Pancreas (tissue), 10 donors: ENCODE measurements around the gene WWOX. TPM values are rescaled to one million over a fixed set of nuclear protein-coding genes. Genes with fewer than 3 reads are reported as not detected.

ENCODE experiments used
- ATAC-seq, 4 donors: fragments of 200-7000 bp; cut with Tn5 transposase; one replicate each; pipeline versions ENCODE4 v1.8.0 to v1.9.1; 2020; ENCODE audit warnings: mild to moderate bottlenecking in 4 of 4, moderate library complexity in 4 of 4
- DNase-seq, 6 donors: peaks; one replicate each; pipeline ENCODE4 v3.0.0-alpha.2; 2020
- FAIRE-seq: peaks from 2 replicates; lab custom pipeline; 2012; peaks lifted over from hg19 to GRCh38; lab: Jason Lieb, UNC
- H3K27ac ChIP-seq, 4 donors: fragments of 200-600 bp; sonication (generic); 1 replicate in 3 of 4; 2 replicates in 1 of 4; pipeline versions ENCODE4 v1.5.0 to v1.8.0; 2020
- H3K27me3 ChIP-seq, 4 donors: fragments of 200-600 bp; one replicate each; pipeline ENCODE4 v1.8.0; 2021
- H3K36me3 ChIP-seq, 3 donors: fragments of 200-600 bp; sonication (generic) in 1 of 3; one replicate each; pipeline versions ENCODE4 v1.5.0 to v1.8.0; 2020 to 2021
- H3K4me1 ChIP-seq, 3 donors: fragments of 200-600 bp; one replicate each; pipeline ENCODE4 v1.8.0; 2021
- H3K4me3 ChIP-seq, 4 donors: fragments of 200-600 bp; sonication (generic) in 2 of 4; one replicate each; pipeline versions ENCODE4 v1.5.0 to v1.8.0; 2020 to 2021
- H3K9me3 ChIP-seq, 4 donors: fragments of 200-600 bp; one replicate each; pipeline ENCODE4 v1.8.0; 2021
- WGBS, 2 donors: extraction: QIAGEN DNeasy Blood & Tissue Kit; methylation state at CpG; one replicate each; pipeline ENCODE4 v1.1.7; 2013; 5-methylcytosine and 5-hydroxymethylcytosine counted together
- intact Hi-C, 3 donors: fragments of 100-400 bp; cut with DNase I; formaldehyde crosslinking; loops; one replicate each; pipeline versions ENCODE4 v1.11.1 to v1.14.2; 2022
- polyA plus RNA-seq, 2 donors: library from polyadenylated mRNA; stranded (reverse); fragments of 200-250 nt; gene quantifications; one replicate each; pipeline ENCODE4 v1.2.3, GENCODE V29; 2013
- total RNA-seq, 6 donors: library from RNA; stranded (reverse); fragmentation: NEBNext Ultra II Directional in 4 of 6; extraction: Animal tissue kit (Norgen Biotek cat#: 25700) in 4 of 6; gene quantifications; one replicate each; pipeline versions ENCODE4 v1.2.1 to v1.2.4, GENCODE V29; 2021 to 2023
- TF ChIP-seq, protein P1 (sequence below), 4 donors: fragments of 200-600 bp; sonication (generic) in 3 of 4; IDR thresholded peaks; one replicate each; pipeline versions ENCODE4 v1.5.0 to v1.8.0; 2021; ENCODE audit warnings: antibody characterized with exemption in 4 of 4
- donor health status: healthy with polysubstance abuse.
- donor health status: DM: no; HTN: no; CAD: no; lungs with moderate emphysema.
- donor health status: DM: no; HTN: no; CAD: no.
- donor health status: control.
- donor health status: control.
- donor health status: Bipolar disorder and iron deficiency.
- donor health status: DM: yes; HTN: yes; CAD: no.
- donor health status: DM: no; HTN: no; CAD: no.
- donor health status: DM: no; HTN: no; CAD: no.
- donor health status: DM: yes; HTN: yes; CAD: no.

The WWOX gene
- total and polyA plus RNA-seq, 8 donors: 6.8 to 14.4 (median 10.8) TPM

DNA sequence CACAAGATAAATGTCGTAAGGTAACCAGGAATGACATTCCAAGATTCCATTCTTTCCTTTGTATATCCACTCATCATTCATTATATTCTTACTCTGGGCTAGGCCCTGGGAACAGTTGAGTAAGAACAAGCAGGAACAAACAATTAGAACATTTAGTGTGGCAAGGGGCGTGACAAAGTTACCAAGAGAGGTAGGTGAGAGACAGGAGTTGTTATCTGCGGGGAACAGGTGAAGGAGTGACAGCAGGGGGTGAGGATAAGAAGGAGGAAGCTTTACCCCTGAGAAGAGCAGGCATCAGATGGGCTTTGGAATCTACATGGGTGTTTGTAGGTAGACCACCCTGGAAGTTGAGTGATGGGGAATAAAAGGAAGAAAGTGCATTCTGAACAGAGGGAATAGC, 568.9 kb downstream of the WWOX start:
- intact Hi-C loops: no loop called here
- DNase-seq (no peak), FAIRE-seq (no peak), ATAC-seq (no peak)
- Histone ChIP-seq H3K4me1 (no peaks in the 10 kb centered on the region), H3K9me3 (no peaks in the 10 kb centered on the region), H3K27me3 (no peaks in the 10 kb centered on the region), H3K27ac (no peak overlapping the region), H3K36me3 (no peaks in the 10 kb centered on the region), H3K4me3 (no peak overlapping the region)
- TF ChIP-seq, protein P1, sequence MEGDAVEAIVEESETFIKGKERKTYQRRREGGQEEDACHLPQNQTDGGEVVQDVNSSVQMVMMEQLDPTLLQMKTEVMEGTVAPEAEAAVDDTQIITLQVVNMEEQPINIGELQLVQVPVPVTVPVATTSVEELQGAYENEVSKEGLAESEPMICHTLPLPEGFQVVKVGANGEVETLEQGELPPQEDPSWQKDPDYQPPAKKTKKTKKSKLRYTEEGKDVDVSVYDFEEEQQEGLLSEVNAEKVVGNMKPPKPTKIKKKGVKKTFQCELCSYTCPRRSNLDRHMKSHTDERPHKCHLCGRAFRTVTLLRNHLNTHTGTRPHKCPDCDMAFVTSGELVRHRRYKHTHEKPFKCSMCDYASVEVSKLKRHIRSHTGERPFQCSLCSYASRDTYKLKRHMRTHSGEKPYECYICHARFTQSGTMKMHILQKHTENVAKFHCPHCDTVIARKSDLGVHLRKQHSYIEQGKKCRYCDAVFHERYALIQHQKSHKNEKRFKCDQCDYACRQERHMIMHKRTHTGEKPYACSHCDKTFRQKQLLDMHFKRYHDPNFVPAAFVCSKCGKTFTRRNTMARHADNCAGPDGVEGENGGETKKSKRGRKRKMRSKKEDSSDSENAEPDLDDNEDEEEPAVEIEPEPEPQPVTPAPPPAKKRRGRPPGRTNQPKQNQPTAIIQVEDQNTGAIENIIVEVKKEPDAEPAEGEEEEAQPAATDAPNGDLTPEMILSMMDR (IDR thresholded peaks at IDR 0.05): no peak
- 94% methylated on average over 3 of the region's 3 CpGs for WGBS, 2 donors

DNA sequence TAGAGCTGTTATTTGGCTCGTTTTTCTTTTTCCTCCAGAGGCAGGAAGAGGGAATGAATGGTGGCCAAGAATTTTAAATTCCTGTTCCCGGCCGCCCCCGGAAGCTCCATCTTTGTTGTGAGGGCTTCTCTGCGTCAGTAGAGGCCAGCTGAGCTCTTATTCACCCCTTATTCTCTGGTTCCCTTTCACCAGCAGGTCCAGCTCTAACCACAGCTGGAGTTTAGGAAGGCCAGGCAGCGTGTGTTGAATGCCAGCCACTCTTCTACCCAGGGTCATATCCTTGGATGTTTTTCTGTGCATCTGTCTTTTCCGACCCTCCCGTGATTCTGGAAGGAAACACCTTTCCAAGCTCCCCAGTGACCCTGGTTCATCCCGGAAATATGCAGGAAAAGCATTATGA, 570.5 kb downstream of the WWOX start:
- 77 to 85% methylated on average over 9 of the region's 9 CpGs for WGBS, 2 donors
- Histone ChIP-seq H3K27me3 (no peaks in the 10 kb centered on the region), H3K27ac (no peak overlapping the region), H3K4me3 (no peak overlapping the region), H3K36me3 (no peaks in the 10 kb centered on the region), H3K9me3 (no peaks in the 10 kb centered on the region), H3K4me1 (no peaks in the 10 kb centered on the region)
- TF ChIP-seq, protein P1 (IDR thresholded peaks at IDR 0.05): no peak
- ATAC-seq (peak in 1 of 4 donors; percentile 32), DNase-seq (no peak), FAIRE-seq (no peak)
- intact Hi-C loops: no loop called here

GRCh38 chr16:78672779-78673556, 573.5 kb downstream of the WWOX start:
- intact Hi-C loops: no loop called here
- Histone ChIP-seq H3K4me3 (no peak overlapping the region), H3K36me3 (no peaks in the 10 kb centered on the region), H3K9me3 (no peaks in the 10 kb centered on the region), H3K4me1 (no peaks in the 10 kb centered on the region), H3K27ac (no peak overlapping the region), H3K27me3 (no peaks in the 10 kb centered on the region)
- FAIRE-seq (no peak), DNase-seq (no peak), ATAC-seq (no peak)
- TF ChIP-seq, protein P1 (IDR thresholded peaks at IDR 0.05): no peak
- 91 to 94% methylated on average over 17 of the region's 17 CpGs for WGBS, 2 donors

DNA sequence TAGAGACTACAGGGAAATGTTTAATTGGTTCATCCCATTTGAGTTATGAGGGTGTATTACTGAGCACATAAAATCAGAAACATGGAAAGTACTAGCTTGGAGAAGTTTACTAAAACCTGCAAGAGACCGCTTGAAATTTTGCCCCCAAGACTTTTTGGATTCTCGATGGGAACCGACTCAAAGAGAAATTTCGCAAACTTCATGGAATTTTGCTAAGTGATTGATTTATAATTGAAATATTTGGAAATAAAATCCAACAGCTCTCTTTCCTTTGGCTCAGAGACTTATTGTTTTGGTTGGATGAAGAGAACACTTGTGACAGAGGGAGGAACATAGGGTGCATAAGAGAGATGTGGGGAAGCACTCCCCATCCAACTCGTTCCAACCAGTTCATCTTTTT, 574.4 kb downstream of the WWOX start:
- intact Hi-C loops: no loop called here
- no peaks in the 10 kb centered on the region for H3K9me3 ChIP-seq
- FAIRE-seq: no peak
- no peaks in the 10 kb centered on the region for H3K36me3 ChIP-seq
- no peaks in the 10 kb centered on the region for H3K27me3 ChIP-seq
- TF ChIP-seq, protein P1 (IDR thresholded peaks at IDR 0.05): no peak
- no peaks in the 10 kb centered on the region for H3K4me1 ChIP-seq
- DNase-seq: no peak
- no peak for ATAC-seq
- H3K27ac ChIP-seq: no peak overlapping the region
- no peak overlapping the region for H3K4me3 ChIP-seq
- WGBS, 2 donors: 85 to 92% methylated on average over 5 of the region's 5 CpGs

DNA sequence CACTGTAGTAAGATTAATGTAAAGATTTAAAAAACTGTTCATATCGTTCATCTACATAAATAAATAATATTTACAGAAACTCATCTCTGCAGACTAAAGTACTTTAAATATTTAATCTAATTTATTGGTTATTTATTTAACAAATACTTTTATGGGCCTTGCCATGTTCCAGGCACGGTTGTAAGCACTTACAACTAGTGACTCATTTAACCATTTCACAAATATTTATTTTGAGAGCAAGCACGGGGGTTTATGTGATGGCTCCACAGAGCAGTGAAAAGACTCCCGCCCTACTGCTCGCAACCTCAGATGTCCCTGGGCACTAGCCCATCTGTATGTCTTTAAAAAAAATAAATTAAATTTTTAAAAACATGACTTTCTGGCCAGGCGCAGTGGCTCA, 575.9 kb downstream of the WWOX start:
- no peaks in the 10 kb centered on the region for H3K4me1 ChIP-seq
- no peaks in the 10 kb centered on the region for H3K27me3 ChIP-seq
- H3K27ac ChIP-seq: no peak overlapping the region
- ATAC-seq (no peak), FAIRE-seq (peak; percentile 5), DNase-seq (no peak)
- no peak overlapping the region for H3K4me3 ChIP-seq
- TF ChIP-seq, protein P1 (IDR thresholded peaks at IDR 0.05): no peak
- 76 to 80% methylated on average over 6 of the region's 6 CpGs for WGBS, 2 donors
- intact Hi-C loops: no loop called here
- H3K9me3 ChIP-seq: no peaks in the 10 kb centered on the region
- H3K36me3 ChIP-seq: no peaks in the 10 kb centered on the region
